ENCODE results near the gene KANSL1.
"Not testable (repeated sequence)": the region's sequence is repeated elsewhere in the genome, so short reads cannot be mapped to it uniquely, and the experiment has no call there.

Gene KANSL1

GRCh38 chr17:46033392-46033791 lies 159.8 kb downstream of the KANSL1 start:
- DNase-seq, result no peak

GRCh38 chr17:46032909-46033308 lies 160.3 kb downstream of the KANSL1 start:
- DNase-seq, result no peak

GRCh38 chr17:46031920-46032319 lies 161.3 kb downstream of the KANSL1 start:
- DNase-seq, result no peak

GRCh38 chr17:46031440-46031839 lies 161.8 kb downstream of the KANSL1 start:
- no peak for DNase-seq

- DNase-seq, result no peak
Measured at GRCh38 chr17:46030752-46031151, 162.5 kb downstream of the KANSL1 start.

GRCh38 chr17:46029627-46030026 lies 163.6 kb downstream of the KANSL1 start:
- no peak for DNase-seq

- DNase-seq, result no peak
Measured at GRCh38 chr17:46028981-46029565, 164.2 kb downstream of the KANSL1 start.

GRCh38 chr17:46028374-46028773 lies 164.9 kb downstream of the KANSL1 start:
- no peak for DNase-seq

GRCh38 chr17:46027976-46028325 lies 165.3 kb downstream of the KANSL1 start:
- no peak for DNase-seq

- no peak for DNase-seq
Measured at GRCh38 chr17:46027048-46027975, 165.9 kb downstream of the KANSL1 start.

- DNase-seq, result no peak
Measured at GRCh38 chr17:46026166-46027047, 166.8 kb downstream of the KANSL1 start.

- DNase-seq, result no peak
Measured at GRCh38 chr17:46025510-46026165, 167.6 kb downstream of the KANSL1 start.

- no peak for DNase-seq
Measured at GRCh38 chr17:46025060-46025459, 168.2 kb downstream of the KANSL1 start.

- no peak for DNase-seq
Measured at GRCh38 chr17:46024590-46024989, 168.6 kb downstream of the KANSL1 start.

- DNase-seq, result no peak
Measured at GRCh38 chr17:46023783-46024388, 169.3 kb downstream of the KANSL1 start.

GRCh38 chr17:46023366-46023765 lies 169.9 kb downstream of the KANSL1 start:
- DNase-seq, result not testable (repeated sequence)

GRCh38 chr17:46020998-46021397 lies 172.2 kb downstream of the KANSL1 start:
- no peak for DNase-seq

GRCh38 chr17:46020023-46020761 lies 173.0 kb downstream of the KANSL1 start:
- DNase-seq, result no peak

- DNase-seq, result not testable (repeated sequence)
Measured at GRCh38 chr17:46019408-46019925, 173.8 kb downstream of the KANSL1 start.

- DNase-seq, result no peak
Measured at GRCh38 chr17:46013502-46014165, 179.6 kb downstream of the KANSL1 start.

GRCh38 chr17:46013127-46013501 lies 180.1 kb downstream of the KANSL1 start:
- DNase-seq, result no peak
